ENCODE data around the gene PTGER2. TPM values are rescaled to one million over a fixed set of nuclear protein-coding genes. Genes with fewer than 3 reads are reported as not detected.

The PTGER2 gene
- not detected in 2 replicates for total RNA-seq (2016; rRNA removed; fragmentation: Illumina TruSeq; extraction: Trizol)
- total RNA-seq (2016; cell fraction: cytosol; rRNA removed; fragmentation: Illumina TruSeq; extraction: Trizol; ENCODE audit: low read depth), result not detected in 2 replicates
- total RNA-seq (2016; cell fraction: insoluble cytoplasmic fraction; rRNA removed; fragmentation: Illumina TruSeq; extraction: Trizol), result not detected in 2 replicates
- not detected in 2 replicates for total RNA-seq (2016; cell fraction: membrane; rRNA removed; fragmentation: Illumina TruSeq; extraction: Trizol)
- total RNA-seq (2016; cell fraction: nucleus; rRNA removed; fragmentation: Illumina TruSeq; extraction: Trizol), result not detected in 2 replicates
- not detected in 2 replicates for polyA plus RNA-seq (2011; rRNA removed)
- polyA plus RNA-seq (2011; cell fraction: cytosol; rRNA removed), result not detected in 2 replicates
- polyA plus RNA-seq (2011; cell fraction: nucleus; rRNA removed), result not detected in 2 replicates
- not detected in 2 replicates for polyA plus RNA-seq (2012)
- not detected in 2 replicates for polyA plus RNA-seq (2016; cell fraction: cytosol; fragmentation: Illumina TruSeq; extraction: Trizol; ENCODE audit: low read depth)
- not detected in 2 replicates for polyA plus RNA-seq (2016; cell fraction: insoluble cytoplasmic fraction; fragmentation: Illumina TruSeq; extraction: Trizol; ENCODE audit: low read depth)
- polyA plus RNA-seq (2016; cell fraction: membrane; fragmentation: Illumina TruSeq; extraction: Trizol; ENCODE audit: low read depth), result not detected in 2 replicates
- not detected in 2 replicates for polyA plus RNA-seq (2016; cell fraction: nucleus; fragmentation: Illumina TruSeq; extraction: Trizol; ENCODE audit: insufficient read depth, low read depth)
- polyA minus RNA-seq (2011; rRNA and poly(A)+ RNA removed; ENCODE audit: low replicate concordance), result not detected in 2 replicates
- polyA minus RNA-seq (2011; cell fraction: cytosol; rRNA and poly(A)+ RNA removed), result not detected in 2 replicates
- polyA minus RNA-seq (2011; cell fraction: nucleus; rRNA and poly(A)+ RNA removed), result not detected in 2 replicates
- Bru-seq, nascent RNA, result not detected
- BruChase-seq, experiment 1, labeled RNA remaining after a 6-hour chase, result not detected
- BruChase-seq, experiment 2, labeled RNA remaining after a 2-hour chase, result not detected
- long read RNA-seq, experiment 1, result 0 reads
- long read RNA-seq, experiment 2, result 0 reads

GRCh38 chr14:52313903-52314594, at the start of gene PTGER2:
TSS of gene PTGER2 (plus strand) at chr14:52314312. CDS start at chr14:52314549, 237 bp downstream.
- H3K9me3 ChIP-seq (ENCODE audit: low read length), result no peaks in the 10 kb centered on the region
- H3K27ac ChIP-seq (ENCODE audit: extremely low read length, insufficient read depth, low read length), result no peak within 1 kb of the TSS
- no peak within 1 kb of the TSS for H3K4me3 ChIP-seq (replicated peaks in 1 of 3; ENCODE audit: insufficient read depth in 1 of 3, low read depth in 2 of 3, low read length in 3 of 3)
- ATAC-seq, result no peak
- 88% methylated on average over 30 of the region's 73 CpGs for WGBS (ENCODE audit: low lambda C conversion rate)
- intact Hi-C loops (cut with micrococcal nuclease; ENCODE audit: unreplicated experiment), result no loop called here
- CTCF ChIA-PET (ENCODE audit: low intra/inter-chr PET ratio, low total read pairs), result no interaction called here
- no peak for FAIRE-seq
- no peak within 1 kb of the TSS for H3K4me2 ChIP-seq (ENCODE audit: low read depth, low read length)
- no peaks in the 10 kb centered on the region for H3K79me2 ChIP-seq (ENCODE audit: insufficient read depth, low read length)
- no peak within 1 kb of the TSS for H3K9ac ChIP-seq (ENCODE audit: insufficient read depth, low read depth, low read length)
- POLR2A ChIA-PET, result no interaction called here
- no peak for DNase-seq (ENCODE audit: low spot score)
- in situ Hi-C loops (cut with HindIII; ENCODE audit: extremely low pct_ligation_motif_present, low pct_unique_long_range_greater_than_20kb), result no loop called here
- H3K4me1 ChIP-seq (ENCODE audit: insufficient read depth, low read length), result no peaks in the 10 kb centered on the region
- no peaks in the 10 kb centered on the region; a peak in 1 of 5 replicates for H3K27me3 ChIP-seq (ENCODE audit: control insufficient read depth in 1 of 2, insufficient read depth in 2 of 2, low read length in 2 of 2)
- no peaks in the 10 kb centered on the region for H3K36me3 ChIP-seq (replicated peaks in 1 of 2; ENCODE audit: control insufficient read depth in 1 of 2, insufficient read depth in 2 of 2, low read length in 2 of 2)
- H4K20me1 ChIP-seq (ENCODE audit: insufficient read depth, low read length), result no peaks in the 10 kb centered on the region
- no TSS peak for BruUV-seq (replicated peaks)
- no peak within 1 kb of the TSS for H2AFZ ChIP-seq (ENCODE audit: low read length)
- no peak for TF ChIP-seq PRDM10 (CRISPR knock-in tag; IDR thresholded peaks at IDR 0.05; ENCODE audit: low read depth)
- no peak for TF ChIP-seq ZNF639 (CRISPR knock-in tag; conservative IDR thresholded peaks at IDR 0.05)
- no peak for TF ChIP-seq ZBED4 (CRISPR knock-in tag; IDR thresholded peaks at IDR 0.05; ENCODE audit: borderline replicate concordance)
- TF ChIP-seq NFIC (IDR thresholded peaks at IDR 0.05; ENCODE audit: low read length), result no peak
- no peak for TF ChIP-seq AKAP8 (CRISPR knock-in tag; IDR thresholded peaks at IDR 0.05)
- TF ChIP-seq FOXP1 (IDR thresholded peaks at IDR 0.05), result no peak
- no peak for TF ChIP-seq FOXP1 (CRISPR knock-in tag; IDR thresholded peaks at IDR 0.05)
- TF ChIP-seq HNRNPLL (IDR thresholded peaks at IDR 0.05; ENCODE audit: low read depth, low read length, poor library complexity, severe bottlenecking), result no peak
- TF ChIP-seq NFRKB (IDR thresholded peaks at IDR 0.05), result no peak
- no peak for TF ChIP-seq ZNF232 (CRISPR knock-in tag; IDR thresholded peaks at IDR 0.05; ENCODE audit: borderline replicate concordance)
